ENCODE data around the gene LRRC28. TPM values are rescaled to one million over a fixed set of nuclear protein-coding genes. Genes with fewer than 3 reads are reported as not detected.

Gene LRRC28
- total RNA-seq, 1 experiment from 2014 or later = 39.3 TPM

GRCh38 chr15:99321468-99321867 lies 70.2 kb downstream of the LRRC28 start:
- ATAC-seq = no peak
- no TSS peak for BruUV-seq (replicated peaks)
- H3K36me3 ChIP-seq (ENCODE audit: control insufficient read depth, insufficient read depth, low read length) = no peaks in the 10 kb centered on the region
- H3K9me3 ChIP-seq (ENCODE audit: control insufficient read depth, insufficient read depth, low read depth, low read length) = no peaks in the 10 kb centered on the region
- H3K27ac ChIP-seq (ENCODE audit: low read length) = no peak overlapping the region
- no peak for DNase-seq (ENCODE audit: low read depth, low spot score)
- intact Hi-C loops (cut with micrococcal nuclease; ENCODE audit: unreplicated experiment) = no loop called here
- ChIA-PET POLR2A (no interaction called here), CTCF (no interaction called here)
- in situ Hi-C loops (cut with HindIII; ENCODE audit: low pct_unique_long_range_greater_than_20kb, low sequenced_read_pairs) = no loop called here
- H3K27me3 ChIP-seq (ENCODE audit: control insufficient read depth, insufficient read depth, low read length) = no peaks in the 10 kb centered on the region
- TF ChIP-seq REST (IDR thresholded peaks at IDR 0.05; ENCODE audit: insufficient read depth in 1 of 2, low read depth in 2 of 2, low read length in 1 of 2) = no peak
- TF ChIP-seq, protein P1, sequence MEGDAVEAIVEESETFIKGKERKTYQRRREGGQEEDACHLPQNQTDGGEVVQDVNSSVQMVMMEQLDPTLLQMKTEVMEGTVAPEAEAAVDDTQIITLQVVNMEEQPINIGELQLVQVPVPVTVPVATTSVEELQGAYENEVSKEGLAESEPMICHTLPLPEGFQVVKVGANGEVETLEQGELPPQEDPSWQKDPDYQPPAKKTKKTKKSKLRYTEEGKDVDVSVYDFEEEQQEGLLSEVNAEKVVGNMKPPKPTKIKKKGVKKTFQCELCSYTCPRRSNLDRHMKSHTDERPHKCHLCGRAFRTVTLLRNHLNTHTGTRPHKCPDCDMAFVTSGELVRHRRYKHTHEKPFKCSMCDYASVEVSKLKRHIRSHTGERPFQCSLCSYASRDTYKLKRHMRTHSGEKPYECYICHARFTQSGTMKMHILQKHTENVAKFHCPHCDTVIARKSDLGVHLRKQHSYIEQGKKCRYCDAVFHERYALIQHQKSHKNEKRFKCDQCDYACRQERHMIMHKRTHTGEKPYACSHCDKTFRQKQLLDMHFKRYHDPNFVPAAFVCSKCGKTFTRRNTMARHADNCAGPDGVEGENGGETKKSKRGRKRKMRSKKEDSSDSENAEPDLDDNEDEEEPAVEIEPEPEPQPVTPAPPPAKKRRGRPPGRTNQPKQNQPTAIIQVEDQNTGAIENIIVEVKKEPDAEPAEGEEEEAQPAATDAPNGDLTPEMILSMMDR (IDR thresholded peaks at IDR 0.05) = no peak
- H3K4me1 ChIP-seq (ENCODE audit: control insufficient read depth, insufficient read depth, low read length) = no peaks in the 10 kb centered on the region
- H3K4me3 ChIP-seq (ENCODE audit: low read depth in 2 of 2, low read length in 2 of 2) = no peak overlapping the region

- Histone ChIP-seq H3K27ac (ENCODE audit: low read length) (no peak overlapping the region), H3K4me3 (ENCODE audit: low read depth in 2 of 2, low read length in 2 of 2) (no peak overlapping the region), H3K4me1 (ENCODE audit: control insufficient read depth, insufficient read depth, low read length) (no peaks in the 10 kb centered on the region), H3K9me3 (ENCODE audit: control insufficient read depth, insufficient read depth, low read depth, low read length) (no peaks in the 10 kb centered on the region), H3K36me3 (ENCODE audit: control insufficient read depth, insufficient read depth, low read length) (no peaks in the 10 kb centered on the region), H3K27me3 (ENCODE audit: control insufficient read depth, insufficient read depth, low read length) (no peaks in the 10 kb centered on the region)
- DNase-seq (ENCODE audit: low read depth, low spot score) (no peak), ATAC-seq (no peak)
- TF ChIP-seq REST (IDR thresholded peaks at IDR 0.05; ENCODE audit: insufficient read depth in 1 of 2, low read depth in 2 of 2, low read length in 1 of 2) (no peak), TCF7L2 (IDR thresholded peaks at IDR 0.05; ENCODE audit: low read depth, low read length) (no peak)
- BruUV-seq (replicated peaks) = no TSS peak
- POLR2A ChIA-PET = no interaction called here
- in situ Hi-C loops (cut with HindIII; ENCODE audit: low pct_unique_long_range_greater_than_20kb, low sequenced_read_pairs) = no loop called here
- intact Hi-C loops (cut with micrococcal nuclease; ENCODE audit: unreplicated experiment) = no loop called here
- CTCF ChIA-PET = no interaction called here
Measured at GRCh38 chr15:99322643-99323405, 71.5 kb downstream of the LRRC28 start.
